ENCODE measurements around the gene STK11. TPM values are rescaled to one million over a fixed set of nuclear protein-coding genes. Genes with fewer than 3 reads are reported as not detected.
A peak's percentile ranks its signal among the peaks of the same experiment; 100 is the strongest.

Gene STK11
- total RNA-seq, 1 experiment from 2014 or later, result 56.7 TPM

- Histone ChIP-seq H3K9me3 (no peaks in the 10 kb centered on the region), H3K4me1 (peaks cover 61% of the 10 kb centered on the region), H3K27me3 (replicated peaks; ENCODE audit: control insufficient read depth, insufficient read depth, low read length) (no peaks in the 10 kb centered on the region), H3K4me3 (ENCODE audit: low read depth, low read length) (no peak overlapping the region), H3K36me3 (ENCODE audit: control insufficient read depth, insufficient read depth, low read length) (peaks cover 14% of the 10 kb centered on the region)
- intact Hi-C loops (cut with micrococcal nuclease; ENCODE audit: unreplicated experiment), result no loop called here
- no TSS peak for BruUV-seq (replicated peaks)
- ChIA-PET CTCF (interaction anchor here (1.1 kb wide), 1 partner anchor 12 kb away, joined by 3 read pairs; no protein-coding TSS in a partner anchor), POLR2A (interaction anchor here (1.4 to 3.4 kb wide), 2 partner anchors 10 to 12 kb away, joined by 5 to 18 read pairs; partner anchors contain the start of gene CIRBP)
- Mint-ChIP-seq H3K4me1 (ENCODE audit: low read depth, unreplicated experiment) (peaks cover 19% of the 10 kb centered on the region), H3K9me3 (ENCODE audit: unreplicated experiment) (no peaks in the 10 kb centered on the region), H3K27me3 (ENCODE audit: insufficient read depth, unreplicated experiment) (no peaks in the 10 kb centered on the region), H3K27ac (ENCODE audit: unreplicated experiment) (peak overlapping the region; percentile 72), H3K36me3 (ENCODE audit: insufficient read depth, unreplicated experiment) (peaks cover 98% of the 10 kb centered on the region), H3K4me3 (ENCODE audit: unreplicated experiment) (peak overlapping the region; percentile 46)
- TF ChIP-seq CTCF (IDR thresholded peaks at IDR 0.05; ENCODE audit: insufficient read depth in 1 of 2, low read depth in 1 of 2, low read length in 1 of 2, severe bottlenecking in 1 of 2, unreplicated experiment in 1 of 2), result no peak
- DNase-seq, result no peak
These were observed 51.3 kb downstream of the STK11 start for GRCh38 chr19:1256646-1257474.

- peaks cover 97% of the 10 kb centered on the region for H3K36me3 Mint-ChIP-seq (ENCODE audit: insufficient read depth, unreplicated experiment)
- H3K4me3 Mint-ChIP-seq (ENCODE audit: unreplicated experiment), result peak overlapping the region; percentile 46
- H3K27ac Mint-ChIP-seq (ENCODE audit: unreplicated experiment), result peak overlapping the region; percentile 72
- Histone ChIP-seq H3K4me3 (ENCODE audit: low read depth, low read length) (no peak overlapping the region), H3K27me3 (replicated peaks; ENCODE audit: control insufficient read depth, insufficient read depth, low read length) (no peaks in the 10 kb centered on the region), H3K9me3 (no peaks in the 10 kb centered on the region), H3K36me3 (ENCODE audit: control insufficient read depth, insufficient read depth, low read length) (peaks cover 13% of the 10 kb centered on the region), H3K4me1 (peaks cover 69% of the 10 kb centered on the region)
- no peaks in the 10 kb centered on the region for H3K9me3 Mint-ChIP-seq (ENCODE audit: unreplicated experiment)
- TF ChIP-seq CTCF (IDR thresholded peaks at IDR 0.05; ENCODE audit: insufficient read depth in 1 of 2, low read depth in 1 of 2, low read length in 1 of 2, severe bottlenecking in 1 of 2, unreplicated experiment in 1 of 2), result no peak
- POLR2A ChIA-PET, result interaction anchor here (0.7 to 3.4 kb wide), 2 partner anchors 11 to 83 kb away, joined by 4 to 18 read pairs; partner anchors contain the start of genes CIRBP and SBNO2
- intact Hi-C loops (cut with micrococcal nuclease; ENCODE audit: unreplicated experiment), result no loop called here
- no TSS peak for BruUV-seq (replicated peaks)
- peaks cover 23% of the 10 kb centered on the region for H3K4me1 Mint-ChIP-seq (ENCODE audit: low read depth, unreplicated experiment)
- DNase-seq, result no peak
- no peaks in the 10 kb centered on the region for H3K27me3 Mint-ChIP-seq (ENCODE audit: insufficient read depth, unreplicated experiment)
- CTCF ChIA-PET, result no interaction called here
These were observed 52.0 kb downstream of the STK11 start for GRCh38 chr19:1257475-1258162.

- no peaks in the 10 kb centered on the region for H3K27me3 ChIP-seq (replicated peaks; ENCODE audit: control insufficient read depth, insufficient read depth, low read length)
- ChIA-PET POLR2A (interaction anchor here (0.7 to 3.4 kb wide), 2 partner anchors 11 to 84 kb away, joined by 4 to 18 read pairs; partner anchors contain the start of genes CIRBP and SBNO2), CTCF (interaction anchor here (0.6 to 5.2 kb wide), 2 partner anchors 14 to 16 kb away, joined by 3 to 41 read pairs; no protein-coding TSS in a partner anchor)
- peaks cover 74% of the 10 kb centered on the region for H3K4me1 ChIP-seq
- no peak for DNase-seq
- TF ChIP-seq CTCF (IDR thresholded peaks at IDR 0.05; ENCODE audit: insufficient read depth in 1 of 2, low read depth in 1 of 2, low read length in 1 of 2, severe bottlenecking in 1 of 2, unreplicated experiment in 1 of 2), result no peak
- intact Hi-C loops (cut with micrococcal nuclease; ENCODE audit: unreplicated experiment), result no loop called here
- peaks cover 97% of the 10 kb centered on the region for H3K36me3 Mint-ChIP-seq (ENCODE audit: insufficient read depth, unreplicated experiment)
- no peaks in the 10 kb centered on the region for H3K9me3 ChIP-seq
- peaks cover 23% of the 10 kb centered on the region for H3K4me1 Mint-ChIP-seq (ENCODE audit: low read depth, unreplicated experiment)
- peak overlapping the region; percentile 72 for H3K27ac Mint-ChIP-seq (ENCODE audit: unreplicated experiment)
- H3K4me3 ChIP-seq (ENCODE audit: low read depth, low read length), result no peak overlapping the region
- H3K36me3 ChIP-seq (ENCODE audit: control insufficient read depth, insufficient read depth, low read length), result peaks cover 13% of the 10 kb centered on the region
- H3K27me3 Mint-ChIP-seq (ENCODE audit: insufficient read depth, unreplicated experiment), result no peaks in the 10 kb centered on the region
- H3K4me3 Mint-ChIP-seq (ENCODE audit: unreplicated experiment), result peak overlapping the region; percentile 46
- no peaks in the 10 kb centered on the region for H3K9me3 Mint-ChIP-seq (ENCODE audit: unreplicated experiment)
- BruUV-seq (replicated peaks), result TSS peak; percentile 12
These were observed 52.5 kb downstream of the STK11 start for GRCh38 chr19:1258163-1258492.
